Neural cell (in vitro differentiated cells): Measurements from ENCODE around the gene CCDC122. TPM values are rescaled to one million over a fixed set of nuclear protein-coding genes. Genes with fewer than 3 reads are reported as not detected.

Experiments
- H2AFZ ChIP-seq: fragments of 200-600, 300-800 bp; sonication (generic), shearing (Covaris generic); 2 replicates; pipeline ENCODE4 v1.6.0; 2014; ENCODE audit warnings: low read depth, mild to moderate bottlenecking, antibody characterized with exemption, low read length, moderate library complexity
- H3F3A ChIP-seq: fragments of 200-600 bp; shearing (Covaris generic); 2 replicates; pipeline ENCODE4 v1.6.1; 2016; ENCODE audit warnings: mild to moderate bottlenecking, moderate library complexity, mixed read lengths, antibody characterized with exemption, low read length; ENCODE audit not compliant: insufficient read depth, poor library complexity, severe bottlenecking
- H3K27ac ChIP-seq: fragments of 200-600, 300-800 bp; sonication (generic), shearing (Covaris generic); 2 replicates; pipeline ENCODE4 v1.5.1; 2014; ENCODE audit warnings: mild to moderate bottlenecking, low read length, moderate library complexity
- H3K27me3 ChIP-seq: fragments of 300-800, 200-600 bp; sonication (generic), shearing (Covaris generic); 2 replicates; pipeline ENCODE4 v1.6.0; 2014; ENCODE audit warnings: mild to moderate bottlenecking, low read depth, low read length, moderate library complexity; ENCODE audit not compliant: insufficient read depth
- H3K36me3 ChIP-seq: fragments of 300-800, 200-600 bp; sonication (generic), shearing (Covaris generic); 2 replicates; pipeline ENCODE4 v1.5.1; 2014; ENCODE audit warnings: mild to moderate bottlenecking, antibody characterized with exemption, low read length, moderate library complexity; ENCODE audit not compliant: insufficient read depth
- H3K4me2 ChIP-seq: fragments of 300-800, 200-600 bp; sonication (generic), shearing (Covaris generic); 2 replicates; pipeline ENCODE4 v1.6.0; 2014; ENCODE audit warnings: mild to moderate bottlenecking, low read length
- H3K4me3 ChIP-seq: fragments of 300-800, 200-600 bp; sonication (generic), shearing (Covaris generic); 2 replicates; pipeline ENCODE4 v1.5.1; 2014; ENCODE audit warnings: mild to moderate bottlenecking, low read length, moderate library complexity
- H3K79me2 ChIP-seq: fragments of 200-600 bp; shearing (Covaris generic); replicated peaks from 2 replicates; pipeline ENCODE4 v1.6.0; 2014; ENCODE audit warnings: mild to moderate bottlenecking, low read length, moderate library complexity; ENCODE audit not compliant: insufficient read depth
- H3K9ac ChIP-seq: fragments of 300-800, 200-600 bp; sonication (generic), shearing (Covaris generic); 2 replicates; pipeline ENCODE4 v1.6.1; 2016; ENCODE audit warnings: mild to moderate bottlenecking, low read length, mixed read lengths
- H3K9me2 ChIP-seq: fragments of 200-600 bp; shearing (Covaris generic); 2 replicates; pipeline ENCODE4 v1.6.1; 2016; ENCODE audit warnings: mild to moderate bottlenecking, low read length, mixed read lengths; ENCODE audit not compliant: insufficient read depth
- H3K9me3 ChIP-seq: fragments of 200-600, 300-800 bp; sonication (generic), shearing (Covaris generic); 2 replicates; pipeline ENCODE4 v1.6.1; 2016; ENCODE audit warnings: mild to moderate bottlenecking, mixed run types, low read length, moderate library complexity, mixed read lengths
- H4K20me1 ChIP-seq: fragments of 200-600 bp; shearing (Covaris generic); 2 replicates; pipeline ENCODE4 v1.6.1; 2016; ENCODE audit warnings: mild to moderate bottlenecking, mixed run types; ENCODE audit not compliant: insufficient read depth
- CTCF ChIP-seq: fragments of 450-650 bp; IDR thresholded peaks from 2 replicates; pipeline ENCODE4 v1.5.1; 2014; ENCODE audit warnings: antibody characterized with exemption, mild to moderate bottlenecking, moderate library complexity; ENCODE audit not compliant: poor library complexity, severe bottlenecking
- EP300 ChIP-seq: fragments of 450-650 bp; conservative IDR thresholded peaks from 2 replicates; pipeline ENCODE4 v1.6.1; 2014; ENCODE audit warnings: antibody characterized with exemption, mild to moderate bottlenecking, moderate library complexity; ENCODE audit not compliant: poor library complexity, severe bottlenecking
- EZH2 ChIP-seq: fragments of 200-600, 300-800 bp; shearing (Covaris generic), sonication (generic); IDR thresholded peaks from 2 replicates; pipeline ENCODE4 v1.6.1; 2014; ENCODE audit warnings: antibody characterized with exemption, low read length, borderline replicate concordance, mild to moderate bottlenecking; ENCODE audit not compliant: insufficient read depth, poor library complexity, severe bottlenecking
- MXI1 ChIP-seq: fragments of 450-650 bp; conservative IDR thresholded peaks from 2 replicates; pipeline ENCODE4 v1.6.1; 2014; ENCODE audit warnings: antibody characterized with exemption, mild to moderate bottlenecking; ENCODE audit not compliant: poor library complexity, severe bottlenecking
- POLR2AphosphoS5 ChIP-seq: IDR thresholded peaks from 2 replicates; pipeline ENCODE4 v1.6.1; 2012
- RAD21 ChIP-seq: fragments of 450-650 bp; conservative IDR thresholded peaks from 2 replicates; pipeline ENCODE4 v1.6.1; 2014; ENCODE audit warnings: antibody characterized with exemption, mild to moderate bottlenecking, moderate library complexity
- REST ChIP-seq: IDR thresholded peaks from 2 replicates; pipeline ENCODE4 v1.6.1; 2012; ENCODE audit warnings: borderline replicate concordance
- SMC3 ChIP-seq: fragments of 450-650 bp; conservative IDR thresholded peaks from 2 replicates; pipeline ENCODE4 v1.6.1; 2014; ENCODE audit warnings: antibody characterized with exemption, mild to moderate bottlenecking, moderate library complexity; ENCODE audit not compliant: poor library complexity
- TAF1 ChIP-seq: IDR thresholded peaks from 2 replicates; pipeline ENCODE4 v1.6.1; 2012; ENCODE audit warnings: low read depth
- polyA plus RNA-seq: library from polyadenylated mRNA; depleted of rRNA; stranded (reverse); fragments of >200 nt; gene quantifications from 2 replicates; pipeline ENCODE4 v1.2.3, GENCODE V29; 2014

Gene CCDC122
- polyA plus RNA-seq, 1 donor from 2014 or later, result 0.79 TPM

GRCh38 chr13:43905435-43906031 lies 26.0 kb upstream of the CCDC122 start:
- no peak overlapping the region for H3K4me2 ChIP-seq

GRCh38 chr13:43895940-43896339 lies 16.4 kb upstream of the CCDC122 start:
- no peak for TF ChIP-seq EZH2
- no peak for TF ChIP-seq MXI1
- no peak for TF ChIP-seq RAD21
- no peak for TF ChIP-seq POLR2AphosphoS5
- TF ChIP-seq SMC3, result no peak
- H3K9me3 ChIP-seq, result no peaks in the 10 kb centered on the region
- no peak overlapping the region for H3K9ac ChIP-seq
- no peak overlapping the region for H3K4me3 ChIP-seq
- no peaks in the 10 kb centered on the region for H3K36me3 ChIP-seq
- no peaks in the 10 kb centered on the region for H4K20me1 ChIP-seq
- H2AFZ ChIP-seq, result no peak overlapping the region
- no peak overlapping the region for H3K27ac ChIP-seq
- no peaks in the 10 kb centered on the region for H3K27me3 ChIP-seq
- H3K9me2 ChIP-seq, result no peaks in the 10 kb centered on the region
- H3F3A ChIP-seq, result no peaks in the 10 kb centered on the region
- H3K4me2 ChIP-seq, result no peak overlapping the region
- H3K79me2 ChIP-seq, result no peaks in the 10 kb centered on the region

More at GRCh38 chr13:43905435-43906031, 26.0 kb upstream of the CCDC122 start:
- no peaks in the 10 kb centered on the region for H3K27me3 ChIP-seq
- no peak overlapping the region for H3K4me3 ChIP-seq
- no peaks in the 10 kb centered on the region for H3K9me2 ChIP-seq
- no peaks in the 10 kb centered on the region for H3K36me3 ChIP-seq
- H3K79me2 ChIP-seq, result no peaks in the 10 kb centered on the region
- no peak overlapping the region for H3K9ac ChIP-seq
- no peak overlapping the region for H3K27ac ChIP-seq
- no peaks in the 10 kb centered on the region for H3K9me3 ChIP-seq
- no peaks in the 10 kb centered on the region for H4K20me1 ChIP-seq
- no peak for TF ChIP-seq MXI1
- TF ChIP-seq RAD21, result peak; percentile 97
- TF ChIP-seq SMC3, result peak; percentile 95
- no peak for TF ChIP-seq EP300
- TF ChIP-seq REST, result no peak
- TF ChIP-seq TAF1, result no peak
- TF ChIP-seq POLR2AphosphoS5, result no peak
- no peak for TF ChIP-seq EZH2
- peak; percentile 92 for TF ChIP-seq CTCF
- H2AFZ ChIP-seq, result no peak overlapping the region
- no peaks in the 10 kb centered on the region for H3F3A ChIP-seq
